Measurements from ENCODE around the gene DNMBP. TPM values are rescaled to one million over a fixed set of nuclear protein-coding genes. Genes with fewer than 3 reads are reported as not detected.

The DNMBP gene
- total and polyA plus RNA-seq, 2 experiments from 2014 or later = 13.4 to 31.2 TPM

DNA sequence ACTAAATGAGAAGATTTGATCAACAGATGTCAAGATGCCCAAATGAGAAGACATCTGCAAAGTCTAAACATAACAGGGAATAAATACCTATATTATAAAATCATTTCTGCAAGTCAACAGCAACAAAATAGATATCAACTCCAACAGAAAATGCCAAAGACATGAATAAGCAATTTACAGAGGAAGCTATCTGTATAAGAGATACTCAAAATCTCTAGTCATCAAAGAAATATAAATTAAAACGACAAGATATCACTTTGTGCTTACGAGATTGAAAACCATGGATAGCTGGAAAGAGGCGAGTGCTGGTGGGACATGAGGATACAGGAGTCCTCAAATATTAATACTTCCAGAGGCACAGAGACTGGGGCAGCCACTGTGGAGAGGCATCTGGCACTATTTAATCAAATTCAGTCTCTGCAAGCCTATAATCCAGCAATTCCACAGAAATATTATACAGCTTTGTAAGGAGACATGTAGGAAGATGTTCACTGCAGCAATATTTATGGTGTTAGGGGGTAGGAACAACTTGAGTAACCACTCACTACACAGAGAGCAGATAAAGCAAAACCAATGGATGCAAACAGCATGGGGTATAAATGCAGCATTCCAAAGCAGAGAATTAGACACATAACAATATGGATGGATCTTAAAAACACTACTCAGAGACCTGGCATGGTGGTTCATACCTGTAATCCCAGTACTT, 4.8 kb downstream of the DNMBP start:
- no peak for TF ChIP-seq JUNB (IDR thresholded peaks at IDR 0.05; ENCODE audit: unreplicated experiment)
- no peak for TF ChIP-seq NANOG (IDR thresholded peaks at IDR 0.05; ENCODE audit: borderline replicate concordance)
- H3K27ac Mint-ChIP-seq = no peak overlapping the region; the same call in 1 of the 2 replicates
- H3K4me2 ChIP-seq = no peak overlapping the region
- H3K9me3 Mint-ChIP-seq = no peaks in the 10 kb centered on the region; the same call in 2 of the 3 replicates
- H3K79me2 ChIP-seq (replicated peaks; ENCODE audit: insufficient read depth) = peaks cover 45% of the 10 kb centered on the region
- H3K4me1 Mint-ChIP-seq = peaks cover 39% of the 10 kb centered on the region
- no peaks in the 10 kb centered on the region for H3K36me3 ChIP-seq (ENCODE audit: insufficient read depth)
- H3K27me3 Mint-ChIP-seq (ENCODE audit: insufficient read depth, low read depth, poor library complexity) = peaks cover 7% of the 10 kb centered on the region
- H3K36me3 Mint-ChIP-seq (ENCODE audit: low read depth) = no peaks in the 10 kb centered on the region
- H3K4me3 ChIP-seq = no peak overlapping the region
- H3K4me1 ChIP-seq (ENCODE audit: insufficient read depth) = peaks cover 17% of the 10 kb centered on the region
- DNase-seq (ENCODE audit: low spot score) (no peak), ATAC-seq (no peak)
- H3K9me2 ChIP-seq (ENCODE audit: insufficient read depth) = no peaks in the 10 kb centered on the region
- no peak overlapping the region for H3K4me3 Mint-ChIP-seq
- no peak overlapping the region for H3K27ac ChIP-seq (ENCODE audit: low read depth)
- no peak overlapping the region for H2AFZ ChIP-seq
- no peaks in the 10 kb centered on the region for H3K27me3 ChIP-seq (ENCODE audit: insufficient read depth)
- 0 out of 2 replicates have a peak, but pooled peaks cover 4% of the 10 kb centered on the region for H3F3A ChIP-seq (replicated peaks; ENCODE audit: low read depth)
- H4K20me1 ChIP-seq (replicated peaks; ENCODE audit: insufficient read depth) = no peaks in the 10 kb centered on the region

DNA sequence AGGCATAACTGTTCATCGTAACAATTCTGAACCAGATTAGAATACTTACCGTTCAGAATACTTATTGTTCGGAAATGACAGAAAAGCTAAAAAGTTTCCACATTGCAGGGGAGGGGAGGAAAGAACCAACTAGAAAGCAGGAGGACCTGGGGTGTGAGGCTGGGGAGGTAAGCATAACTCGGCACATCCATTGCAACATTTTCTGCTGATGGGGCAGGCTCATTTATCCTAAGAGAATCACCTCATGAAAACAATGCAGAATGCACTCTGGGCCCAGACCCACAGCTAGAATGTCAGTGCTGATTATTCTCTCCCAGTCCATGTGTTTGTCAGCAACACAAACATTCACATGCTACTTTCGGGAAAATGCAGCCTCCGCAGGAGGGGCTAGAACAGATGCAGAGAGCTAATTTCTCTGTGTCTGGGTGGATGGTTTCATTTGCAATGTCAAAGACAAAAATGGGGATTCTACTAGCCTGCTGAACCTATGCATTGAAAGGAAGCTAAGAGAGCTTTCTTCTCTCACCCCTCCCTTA, 9.6 kb downstream of the DNMBP start:
- Histone ChIP-seq H4K20me1 (replicated peaks; ENCODE audit: insufficient read depth) (no peaks in the 10 kb centered on the region), H3K4me3 (no peak overlapping the region), H3K79me2 (replicated peaks; ENCODE audit: insufficient read depth) (peaks cover 27% of the 10 kb centered on the region), H2AFZ (no peak overlapping the region), H3K27ac (ENCODE audit: low read depth) (no peak overlapping the region; the same call in 1 of the 2 replicates), H3K36me3 (ENCODE audit: insufficient read depth) (no peaks in the 10 kb centered on the region), H3K4me1 (ENCODE audit: insufficient read depth) (peaks cover 9% of the 10 kb centered on the region; the same call in 1 of the 2 replicates), H3K27me3 (ENCODE audit: insufficient read depth) (no peaks in the 10 kb centered on the region), H3F3A (replicated peaks; ENCODE audit: low read depth) (no peaks in the 10 kb centered on the region), H3K9me2 (ENCODE audit: insufficient read depth) (no peaks in the 10 kb centered on the region), H3K4me2 (no peak overlapping the region)
- Mint-ChIP-seq H3K4me1 (peaks cover 18% of the 10 kb centered on the region), H3K27me3 (ENCODE audit: insufficient read depth, low read depth, poor library complexity) (no peaks in the 10 kb centered on the region), H3K36me3 (ENCODE audit: low read depth) (no peaks in the 10 kb centered on the region), H3K4me3 (no peak overlapping the region), H3K9me3 (no peaks in the 10 kb centered on the region; the same call in 2 of the 3 replicates), H3K27ac (no peak overlapping the region)
- TF ChIP-seq, protein P1, sequence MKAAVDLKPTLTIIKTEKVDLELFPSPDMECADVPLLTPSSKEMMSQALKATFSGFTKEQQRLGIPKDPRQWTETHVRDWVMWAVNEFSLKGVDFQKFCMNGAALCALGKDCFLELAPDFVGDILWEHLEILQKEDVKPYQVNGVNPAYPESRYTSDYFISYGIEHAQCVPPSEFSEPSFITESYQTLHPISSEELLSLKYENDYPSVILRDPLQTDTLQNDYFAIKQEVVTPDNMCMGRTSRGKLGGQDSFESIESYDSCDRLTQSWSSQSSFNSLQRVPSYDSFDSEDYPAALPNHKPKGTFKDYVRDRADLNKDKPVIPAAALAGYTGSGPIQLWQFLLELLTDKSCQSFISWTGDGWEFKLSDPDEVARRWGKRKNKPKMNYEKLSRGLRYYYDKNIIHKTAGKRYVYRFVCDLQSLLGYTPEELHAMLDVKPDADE (IDR thresholded peaks at IDR 0.05) = no peak
- TF ChIP-seq ZNF462 (CRISPR knock-in tag; IDR thresholded peaks at IDR 0.05) (no peak), POLR2AphosphoS5 (IDR thresholded peaks at IDR 0.05; ENCODE audit: low read depth) (no peak), ZNF331 (CRISPR knock-in tag; IDR thresholded peaks at IDR 0.05; ENCODE audit: low read depth) (no peak), EZH2 (IDR thresholded peaks at IDR 0.05; ENCODE audit: low read depth, unreplicated experiment) (no peak), CREB1 (CRISPR knock-in tag; IDR thresholded peaks at IDR 0.05; ENCODE audit: low read depth) (no peak)
- DNase-seq (ENCODE audit: low spot score) (no peak), ATAC-seq (no peak; the same call in 2 of the 3 replicates)

Data from GM23338 (cell line).